GM21360 (cell line): ENCODE results near the gene LSR.

ENCODE experiments used
- ATAC-seq: cut with Tn5 transposase; IDR thresholded peaks from one replicate; pipeline ENCODE4 v1.9.1; 2021; ENCODE audit warnings: mild to moderate bottlenecking, moderate library complexity; ENCODE audit not compliant: unreplicated experiment

The LSR gene, protein sequence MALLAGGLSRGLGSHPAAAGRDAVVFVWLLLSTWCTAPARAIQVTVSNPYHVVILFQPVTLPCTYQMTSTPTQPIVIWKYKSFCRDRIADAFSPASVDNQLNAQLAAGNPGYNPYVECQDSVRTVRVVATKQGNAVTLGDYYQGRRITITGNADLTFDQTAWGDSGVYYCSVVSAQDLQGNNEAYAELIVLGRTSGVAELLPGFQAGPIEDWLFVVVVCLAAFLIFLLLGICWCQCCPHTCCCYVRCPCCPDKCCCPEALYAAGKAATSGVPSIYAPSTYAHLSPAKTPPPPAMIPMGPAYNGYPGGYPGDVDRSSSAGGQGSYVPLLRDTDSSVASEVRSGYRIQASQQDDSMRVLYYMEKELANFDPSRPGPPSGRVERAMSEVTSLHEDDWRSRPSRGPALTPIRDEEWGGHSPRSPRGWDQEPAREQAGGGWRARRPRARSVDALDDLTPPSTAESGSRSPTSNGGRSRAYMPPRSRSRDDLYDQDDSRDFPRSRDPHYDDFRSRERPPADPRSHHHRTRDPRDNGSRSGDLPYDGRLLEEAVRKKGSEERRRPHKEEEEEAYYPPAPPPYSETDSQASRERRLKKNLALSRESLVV

DNA sequence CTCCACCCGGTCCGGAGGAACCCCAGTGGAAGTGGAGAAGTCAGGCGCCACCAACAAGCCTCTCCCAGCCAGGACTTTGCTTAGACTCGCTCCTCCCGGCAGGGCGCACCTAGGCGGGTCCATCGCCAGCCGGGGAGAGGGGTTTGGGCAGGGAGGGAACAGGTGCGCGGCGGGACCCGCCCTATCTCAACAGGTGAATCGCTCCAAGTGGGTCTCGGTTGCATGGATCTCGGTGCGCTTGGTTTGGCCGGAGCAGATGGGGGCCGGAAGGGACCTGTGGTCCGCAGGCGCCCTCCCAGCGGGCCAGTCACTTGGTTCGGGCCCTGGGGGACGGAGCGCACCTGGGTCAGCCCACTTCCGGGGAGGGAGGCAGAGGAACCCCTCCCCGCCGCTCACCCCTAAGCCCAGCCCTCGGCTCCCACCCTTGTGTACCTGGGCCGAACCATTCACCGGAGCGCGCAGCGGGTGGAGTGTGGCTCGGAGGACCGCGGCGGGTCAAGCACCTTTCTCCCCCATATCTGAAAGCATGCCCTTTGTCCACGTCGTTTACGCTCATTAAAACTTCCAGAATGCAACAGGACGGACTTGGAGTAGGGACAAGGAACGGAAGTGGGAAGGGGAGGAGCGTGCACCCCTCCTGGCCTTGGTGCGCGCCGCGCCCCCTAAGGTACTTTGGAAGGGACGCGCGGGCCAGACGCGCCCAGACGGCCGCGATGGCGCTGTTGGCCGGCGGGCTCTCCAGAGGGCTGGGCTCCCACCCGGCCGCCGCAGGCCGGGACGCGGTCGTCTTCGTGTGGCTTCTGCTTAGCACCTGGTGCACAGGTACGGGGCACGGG, at the start of gene LSR:
LSR (plus strand) TSS at position 693 of the 836 bp plus-strand sequence; CDS start at position 714, 21 bp downstream.
- peak; percentile 72 for ATAC-seq

DNA sequence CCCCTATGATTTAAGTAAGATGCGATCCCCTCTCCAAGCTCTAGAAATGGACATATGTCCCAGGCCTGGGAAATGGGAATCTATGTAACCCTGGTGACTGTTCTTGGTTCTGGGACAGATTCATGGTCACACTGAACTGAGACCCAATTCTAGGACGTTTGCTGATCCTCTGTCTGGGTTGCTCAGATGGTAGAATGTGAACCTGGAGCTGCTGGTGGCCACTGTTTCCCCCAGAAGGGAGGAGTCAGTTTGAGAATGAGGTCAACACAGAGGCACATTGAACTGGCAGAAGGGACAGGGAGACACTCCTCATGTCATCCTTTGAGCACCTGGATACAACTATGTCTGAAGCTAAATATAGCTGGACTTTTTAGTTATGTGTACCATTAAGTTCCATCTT, 49.3 kb upstream of the LSR start:
- no peak for ATAC-seq

DNA sequence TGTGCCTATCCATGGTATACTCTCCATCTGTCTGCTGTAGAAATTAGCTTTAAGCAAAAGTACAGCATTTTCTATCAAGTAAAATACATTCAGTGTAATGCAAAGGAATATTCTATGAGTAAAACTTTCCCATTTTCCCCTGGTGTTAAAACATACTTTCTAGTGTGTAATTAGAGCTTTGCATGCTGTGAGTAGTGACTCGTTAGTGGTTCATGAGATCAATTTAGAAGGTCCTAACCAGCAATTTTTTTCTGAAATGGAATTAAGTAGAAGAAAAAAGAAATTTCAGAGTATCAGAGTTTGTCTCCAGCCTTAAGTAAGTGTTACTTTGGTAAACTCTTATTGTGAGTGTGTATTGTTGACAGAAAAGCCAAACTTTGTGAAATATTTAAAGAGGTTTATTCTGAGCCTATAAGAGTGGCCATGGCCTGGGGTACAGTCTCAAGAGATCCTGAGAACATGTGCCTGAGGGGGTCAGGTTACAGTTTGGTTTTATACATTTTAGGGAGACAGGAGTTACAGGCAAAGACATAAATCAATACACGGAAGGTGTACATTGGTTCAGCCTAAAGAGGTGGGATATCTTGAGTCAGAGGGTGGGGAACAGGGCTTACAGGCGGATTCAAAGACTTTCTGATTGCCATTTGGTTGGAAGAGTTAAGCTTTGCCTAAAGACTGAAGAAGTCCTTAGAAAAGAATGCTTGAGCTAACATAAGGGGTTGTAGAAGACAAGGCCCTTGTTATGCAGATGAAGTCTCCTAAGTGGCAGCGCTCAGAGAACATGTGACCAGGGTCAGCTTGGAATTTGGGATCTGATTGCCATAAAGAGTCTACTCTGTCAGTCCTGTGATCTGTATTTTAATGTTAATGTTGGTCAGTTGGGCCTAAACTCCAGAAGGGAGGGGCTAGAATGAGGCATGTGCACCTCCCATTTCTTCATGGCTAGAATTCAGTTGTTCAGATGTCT, 45.8 kb upstream of the LSR start:
- ATAC-seq = no peak

DNA sequence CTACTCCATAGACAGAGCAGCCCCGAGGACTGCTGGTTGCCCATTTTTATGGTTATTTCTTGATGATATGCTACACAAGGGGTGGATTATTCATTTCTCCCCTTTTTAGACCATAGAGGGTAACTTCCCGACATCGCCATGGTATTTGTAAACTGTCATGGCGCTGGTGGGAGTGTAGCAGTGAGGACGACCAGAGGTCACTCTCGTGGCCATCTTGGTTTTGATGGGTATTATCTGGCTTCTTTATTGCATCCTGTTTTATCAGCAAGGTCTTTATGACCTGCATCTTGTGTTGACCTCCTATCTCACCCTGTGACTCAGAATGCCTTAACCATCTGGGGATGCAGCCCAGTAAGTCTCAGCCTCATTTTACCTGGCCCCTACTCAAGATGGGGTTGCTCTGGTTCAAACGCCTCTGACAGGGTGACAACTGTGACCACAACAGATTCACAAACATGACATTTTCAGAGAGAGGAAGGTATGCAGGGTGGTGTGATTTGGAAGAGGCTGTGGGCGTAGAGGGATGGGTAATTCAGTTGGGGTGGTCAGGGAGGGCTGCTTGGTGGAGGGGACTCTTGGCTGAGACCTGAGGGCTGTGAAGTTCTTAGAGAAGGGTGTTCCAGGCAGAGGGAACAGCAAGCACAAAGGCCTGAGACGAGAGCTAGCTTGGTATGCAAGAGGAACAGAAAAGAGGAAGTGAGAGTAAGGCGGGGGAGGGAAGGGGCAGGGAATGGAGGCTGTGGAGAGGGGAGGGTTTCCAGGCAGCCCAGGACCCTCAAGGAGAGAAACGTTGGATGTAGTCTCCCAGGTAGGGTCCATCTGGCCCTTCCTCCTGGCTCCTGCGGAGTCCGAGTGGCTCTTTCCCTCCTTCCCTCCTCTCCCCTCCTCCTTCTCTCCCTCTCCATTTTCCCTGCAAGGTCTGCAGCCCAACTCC, 43.7 kb upstream of the LSR start:
- no peak for ATAC-seq

DNA sequence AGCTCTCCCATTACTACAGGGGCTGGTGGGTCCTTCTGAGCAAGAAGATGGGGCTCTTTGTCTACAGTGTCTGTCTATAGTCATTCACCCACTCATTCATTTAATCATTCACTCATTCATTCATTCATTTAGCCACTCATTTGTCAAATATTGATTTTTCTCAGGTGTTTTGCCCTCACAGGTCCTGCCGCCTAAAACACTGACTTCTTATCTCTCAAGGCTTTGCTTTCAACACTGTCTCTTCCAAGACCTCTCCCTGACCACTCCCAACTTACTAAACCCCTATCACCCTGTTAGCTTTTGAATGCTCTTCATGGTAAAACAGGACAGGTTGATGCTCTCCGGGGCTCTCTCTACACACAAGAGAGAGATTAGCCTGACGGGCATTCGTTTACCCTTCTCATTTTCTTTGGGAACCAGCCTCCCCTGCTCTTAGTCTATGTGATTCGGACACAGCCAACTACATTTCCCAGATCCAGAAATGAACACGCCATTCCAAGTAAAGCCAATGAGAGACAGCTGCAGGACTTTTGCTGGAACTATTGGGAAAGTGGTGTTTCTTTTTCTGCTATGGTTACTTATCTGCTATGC, 43.0 kb upstream of the LSR start:
- no peak for ATAC-seq

DNA sequence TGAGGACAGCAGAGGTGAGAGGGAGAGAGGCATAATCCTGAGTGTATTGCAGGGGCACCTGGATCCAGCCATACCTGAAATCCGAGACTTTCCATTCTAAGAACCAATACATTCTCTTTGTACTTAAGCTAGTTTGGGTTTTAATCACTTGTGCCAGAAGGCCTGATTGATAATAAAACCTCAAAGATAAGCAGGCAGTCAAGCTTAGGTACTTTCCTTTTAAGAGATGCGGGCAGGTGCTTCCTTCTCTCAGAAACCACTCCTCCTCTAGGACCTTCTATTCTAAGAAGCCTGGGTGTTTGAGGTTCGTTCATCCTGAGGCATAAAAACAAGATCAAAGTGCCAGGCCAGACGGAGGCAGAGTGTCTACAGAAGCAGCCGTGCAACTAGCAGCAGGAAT, 42.4 kb upstream of the LSR start:
- no peak for ATAC-seq

DNA sequence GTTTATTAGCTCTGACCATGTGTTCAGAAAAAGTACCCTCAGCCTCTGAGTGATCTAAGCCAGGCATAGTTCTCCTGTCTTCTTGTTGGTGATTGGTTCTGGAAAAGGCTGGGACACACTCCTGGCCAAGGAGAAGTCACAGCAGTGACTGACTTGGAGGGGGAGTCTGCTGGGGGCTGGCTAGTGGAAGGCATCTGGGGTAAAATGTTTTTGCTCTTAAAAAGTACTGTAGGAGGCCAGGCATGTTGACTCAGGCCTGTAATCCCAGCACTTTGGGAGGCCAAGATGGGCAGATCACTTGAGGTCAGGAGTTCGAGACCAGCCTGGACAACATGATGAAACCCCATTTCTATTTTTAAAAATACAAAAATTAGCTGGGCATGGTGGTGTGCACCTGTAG, 41.9 kb upstream of the LSR start:
- no peak for ATAC-seq

DNA sequence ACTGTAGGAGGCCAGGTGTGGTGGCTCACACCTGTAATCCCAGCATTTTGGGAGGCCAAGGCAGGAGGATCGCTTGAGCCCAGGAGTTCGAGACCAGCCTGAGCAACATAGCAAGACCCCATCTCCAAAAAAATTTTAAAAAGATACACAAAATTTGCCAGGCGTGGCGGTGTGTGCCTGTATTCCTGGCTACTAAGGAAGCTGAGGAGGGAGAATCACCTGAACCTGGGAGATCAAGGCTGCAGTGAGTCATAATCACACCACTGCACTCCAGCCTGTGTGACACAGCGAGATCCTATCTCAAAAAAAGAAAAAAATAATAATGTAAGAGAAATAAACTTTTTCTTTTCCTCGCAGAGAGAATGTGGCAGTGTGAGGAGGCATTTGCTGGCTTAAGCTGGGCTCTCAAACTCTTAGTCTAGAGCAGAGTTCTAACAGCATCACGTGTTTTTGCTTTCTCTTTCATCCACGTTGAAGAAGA, 41.4 kb upstream of the LSR start:
- no peak for ATAC-seq

DNA sequence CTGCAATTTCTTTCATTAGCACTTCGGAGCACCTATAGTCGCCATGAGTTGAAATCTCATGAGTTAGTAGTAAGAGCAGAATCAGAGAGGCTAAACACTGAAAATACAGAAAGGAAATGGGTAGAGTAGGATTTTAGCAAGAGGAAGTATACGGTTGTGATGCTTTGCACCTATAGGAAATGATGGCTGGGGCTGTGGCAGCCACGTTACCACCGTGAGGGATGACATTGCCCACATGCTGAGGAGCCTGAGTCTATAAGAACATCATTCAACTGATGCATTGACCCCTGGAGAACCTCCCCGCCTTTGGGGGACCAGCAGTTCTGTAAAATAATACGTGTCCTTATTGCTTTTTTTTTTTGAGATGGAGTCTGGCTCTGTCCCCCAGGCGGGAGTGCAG, 40.7 kb upstream of the LSR start:
- ATAC-seq = no peak

DNA sequence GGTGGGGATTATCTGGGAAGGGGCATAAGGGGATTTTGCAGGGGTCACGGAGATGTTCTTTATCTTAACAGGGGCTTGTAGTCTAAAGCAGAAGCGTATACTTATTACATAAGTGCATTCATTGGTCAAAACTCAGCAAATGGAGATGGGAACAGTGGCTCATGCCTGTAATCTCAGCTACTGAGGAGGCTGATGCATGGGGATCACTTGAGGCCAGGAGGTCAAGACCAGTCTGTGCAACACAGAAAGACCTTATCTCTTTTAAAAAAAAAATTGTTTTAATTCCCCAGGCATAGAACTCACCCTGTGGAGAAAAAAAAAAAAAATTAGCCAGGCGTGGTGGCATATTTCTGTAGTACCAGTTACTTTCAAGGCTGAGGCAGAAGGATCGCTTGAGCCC, 39.2 kb upstream of the LSR start:
- no peak for ATAC-seq

DNA sequence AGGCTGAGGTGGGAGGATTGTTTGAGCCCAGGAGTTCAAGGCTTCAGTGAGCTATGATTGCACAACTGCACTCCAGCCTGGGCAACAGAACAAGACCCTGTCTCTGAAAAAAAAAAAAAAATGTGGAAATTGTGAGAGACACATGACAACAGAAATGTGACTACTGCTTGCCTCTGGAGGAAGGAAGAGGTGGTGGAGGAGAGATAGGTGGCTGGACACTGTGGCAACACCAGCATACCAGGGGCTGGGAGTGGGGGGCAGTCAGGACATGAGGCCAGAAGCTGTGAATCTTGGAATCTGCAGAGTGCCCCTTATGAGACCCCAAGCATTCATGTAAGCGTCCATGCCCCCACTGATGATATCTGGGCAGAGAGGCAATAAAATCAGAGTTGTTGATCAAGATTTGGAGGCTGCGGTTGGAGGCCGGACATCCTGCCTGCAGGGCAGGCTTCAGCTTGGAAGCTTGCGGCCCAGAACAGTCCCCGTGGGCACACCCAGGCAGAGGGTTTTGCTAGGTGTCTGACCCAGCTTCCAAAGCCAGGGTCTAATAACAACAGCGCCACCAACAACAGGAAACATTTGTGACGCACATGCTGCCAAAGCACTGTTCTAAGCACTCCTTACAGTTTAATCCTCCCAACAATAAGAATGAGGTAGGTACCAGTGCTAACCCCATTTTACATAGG, 37.1 kb upstream of the LSR start:
- no peak for ATAC-seq

DNA sequence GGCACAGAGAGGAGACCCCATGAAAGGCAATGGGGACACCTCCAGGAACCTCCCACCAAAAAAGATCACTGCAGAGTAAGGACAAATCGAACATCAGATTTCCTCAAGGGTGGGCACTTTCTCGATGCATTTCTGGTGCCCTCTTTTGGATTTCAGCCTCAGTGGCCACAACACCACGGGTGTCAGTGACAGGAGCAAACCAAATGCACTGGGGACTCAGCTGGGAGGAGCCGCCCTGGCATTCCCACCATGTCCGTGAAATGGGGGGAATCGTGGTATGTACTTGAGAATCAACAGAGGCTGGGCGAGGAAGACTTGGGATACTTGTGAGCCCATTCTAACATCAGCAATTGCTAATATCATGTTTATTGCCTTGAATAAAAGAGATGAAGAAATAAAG, 36.6 kb upstream of the LSR start:
- no peak for ATAC-seq

DNA sequence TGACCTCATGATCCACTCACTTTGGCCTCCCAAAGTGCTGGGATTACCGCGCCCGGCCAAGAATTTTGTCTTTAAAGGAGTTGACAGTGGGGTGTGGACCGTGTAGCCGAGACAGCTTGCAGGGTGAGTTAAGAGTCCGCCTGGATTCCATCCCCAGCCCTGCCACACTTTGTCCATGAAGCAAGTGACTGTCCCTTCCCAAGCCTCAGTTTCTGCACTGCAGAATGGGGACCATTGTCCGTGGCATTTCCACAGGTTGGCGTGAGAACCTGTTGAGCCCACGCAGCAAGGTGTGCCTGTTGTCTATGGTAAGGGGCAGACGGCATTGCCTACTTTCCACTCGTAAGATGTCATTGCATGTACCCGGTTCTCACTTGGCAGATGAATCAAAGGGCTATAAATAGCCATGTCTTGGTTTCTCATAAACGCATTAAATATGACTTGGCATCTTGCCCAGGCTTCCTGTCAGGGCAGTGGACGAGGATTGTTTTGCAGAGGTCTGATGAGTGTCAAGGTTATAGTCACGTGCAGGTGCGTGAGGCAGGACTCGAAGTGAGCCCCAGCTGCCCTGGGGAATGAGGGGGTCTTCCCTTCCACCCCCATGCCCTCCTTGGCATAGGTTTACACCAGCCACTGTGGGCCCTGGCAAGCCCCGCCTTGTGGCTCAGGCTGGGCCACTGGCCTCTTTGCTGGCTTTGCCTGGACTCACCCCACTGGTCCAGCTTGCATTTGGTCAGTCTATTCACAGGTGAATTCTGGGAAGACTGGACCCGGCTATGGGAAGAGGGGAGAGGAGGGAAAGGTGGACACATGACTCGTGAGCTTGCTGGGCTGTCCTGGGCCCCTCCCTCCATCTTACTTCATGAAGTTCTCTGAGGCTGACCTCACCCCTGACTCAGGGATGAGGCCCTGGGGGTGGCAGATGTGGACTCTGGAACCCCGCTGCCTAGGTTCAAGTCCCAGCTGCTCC, 34.9 kb upstream of the LSR start:
- ATAC-seq = peak; percentile 58

DNA sequence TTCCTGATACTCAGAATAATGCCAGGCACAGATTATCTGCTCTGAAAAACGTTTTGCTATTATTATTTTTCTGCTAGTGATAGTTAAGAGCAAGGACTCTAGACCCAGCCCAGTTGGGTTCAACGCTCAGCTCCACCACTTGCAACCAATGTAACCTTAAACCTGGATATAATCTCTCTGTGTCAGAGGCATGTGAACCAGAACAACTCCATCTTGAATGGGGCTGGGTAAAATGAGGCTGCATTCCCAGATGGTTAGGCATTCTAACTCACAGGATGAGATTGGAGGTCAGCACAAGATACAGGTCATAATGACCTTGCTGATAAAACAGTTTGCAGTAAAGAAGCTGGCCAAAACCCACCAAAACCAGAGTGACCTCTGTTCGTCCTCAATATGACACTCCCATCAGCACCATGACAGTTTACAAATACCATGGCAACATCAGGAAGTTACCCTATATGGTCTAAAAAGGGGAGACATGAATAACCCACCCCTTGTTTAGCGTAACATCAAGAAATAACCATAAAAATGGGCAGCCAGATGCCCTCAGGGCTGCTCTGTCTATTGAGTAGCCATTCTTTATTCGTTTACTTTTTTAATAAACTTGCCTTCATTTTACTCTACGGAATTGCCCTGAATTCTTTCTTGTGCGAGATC, 33.9 kb upstream of the LSR start:
- ATAC-seq = no peak

DNA sequence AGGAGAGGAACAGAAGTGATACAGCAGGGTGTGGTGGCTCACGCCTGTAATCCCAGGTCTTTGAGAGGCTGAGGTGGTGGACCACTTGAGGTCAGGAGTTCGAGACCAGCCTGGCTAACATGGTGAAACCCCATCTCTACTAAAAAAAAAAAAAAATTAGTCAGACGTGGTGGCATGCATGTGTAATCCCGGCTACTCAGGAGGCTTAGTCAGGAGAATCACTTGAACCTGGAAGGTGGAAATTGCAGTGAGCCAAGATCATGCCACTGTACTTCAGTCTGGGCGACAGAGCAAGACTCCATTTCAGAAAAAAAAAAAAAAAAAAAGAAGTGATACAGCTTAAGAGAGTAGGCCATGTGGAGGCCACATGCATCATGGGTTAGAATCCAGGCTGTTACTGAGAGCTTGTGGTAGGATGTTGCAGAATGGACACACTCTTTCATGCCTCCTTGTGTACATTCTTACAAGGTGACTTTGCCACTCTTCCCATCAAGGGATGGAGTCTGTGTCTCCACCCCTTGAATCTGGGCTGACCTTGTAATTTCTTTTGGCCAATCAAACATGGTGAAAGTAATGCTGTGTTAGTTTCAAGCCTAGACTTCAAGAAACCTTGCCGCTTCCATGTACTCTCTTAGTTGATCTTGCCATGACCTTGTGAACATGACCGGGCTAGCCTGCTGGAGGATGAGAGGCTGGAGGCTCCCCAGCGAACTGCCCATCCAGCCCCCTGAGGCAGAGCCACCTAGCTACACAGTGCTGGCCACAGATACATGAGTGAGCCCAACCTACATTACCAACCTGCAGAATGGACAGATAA, 32.6 kb upstream of the LSR start:
- ATAC-seq = no peak
